ENCODE data around the gene RAPGEF1. TPM values are rescaled to one million over a fixed set of nuclear protein-coding genes. Genes with fewer than 3 reads are reported as not detected.

Gene RAPGEF1
- total and polyA plus RNA-seq, 9 of the 15 experiments (the other 6 are each of a cell fraction or from before 2014, with no cell fraction given), result 0.06 to 44.1 (median 19.9) TPM

DNA sequence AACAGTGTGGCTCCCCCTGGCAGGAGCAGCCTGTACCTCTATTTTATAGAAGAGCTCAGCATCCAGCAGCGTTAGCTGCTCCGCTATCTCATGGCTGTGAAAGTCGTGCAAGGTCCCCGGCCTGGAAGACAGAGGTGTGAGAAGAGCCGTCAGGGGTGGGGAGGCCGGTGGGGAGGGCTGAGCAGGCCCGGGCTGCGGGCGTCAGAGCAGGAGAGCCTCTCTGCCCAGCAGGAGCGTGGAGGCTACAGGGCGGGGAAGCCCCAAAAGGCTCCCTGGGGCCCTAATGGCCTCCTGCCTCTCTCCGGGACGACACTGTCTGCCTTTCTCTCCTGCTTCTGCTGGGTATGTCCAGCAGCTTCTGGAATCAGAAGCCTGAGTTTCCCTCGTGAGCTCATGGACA lies 152.0 kb downstream of the RAPGEF1 start:
- ATAC-seq (no peak), DNase-seq (ENCODE audit: extremely low read depth in 1 of 4, low spot score in 3 of 4) (no peak), FAIRE-seq (no peak)
- CTCF ChIA-PET (ENCODE audit: low intra/inter-chr PET ratio), result interaction anchor here (1.0 kb wide), 1 partner anchor 154 kb away, joined by 3 read pairs; no protein-coding TSS in a partner anchor
- H3K4me1 ChIP-seq (replicated peaks in 1 of 2; ENCODE audit: control insufficient read depth in 2 of 2, insufficient read depth in 2 of 2, low read length in 2 of 2), result no peaks in the 10 kb centered on the region; a peak in 1 of 5 replicates
- 80% methylated on average over 6 of the region's 14 CpGs for WGBS (ENCODE audit: insufficient coverage, low coverage, missing lambda C conversion rate)
- H3K79me2 ChIP-seq (ENCODE audit: control insufficient read depth, insufficient read depth, low read length), result no peaks in the 10 kb centered on the region
- TF ChIP-seq ZNF212 (CRISPR knock-in tag; IDR thresholded peaks at IDR 0.05) (no peak), FOS (IDR thresholded peaks at IDR 0.05; ENCODE audit: extremely low read depth, insufficient read length) (no peak), HDAC2 (IDR thresholded peaks at IDR 0.05) (no peak), ZNF24 (IDR thresholded peaks at IDR 0.05) (no peak), ZC3H4 (CRISPR knock-in tag; IDR thresholded peaks at IDR 0.05; ENCODE audit: borderline replicate concordance) (no peak)
- TF ChIP-seq, protein P1, sequence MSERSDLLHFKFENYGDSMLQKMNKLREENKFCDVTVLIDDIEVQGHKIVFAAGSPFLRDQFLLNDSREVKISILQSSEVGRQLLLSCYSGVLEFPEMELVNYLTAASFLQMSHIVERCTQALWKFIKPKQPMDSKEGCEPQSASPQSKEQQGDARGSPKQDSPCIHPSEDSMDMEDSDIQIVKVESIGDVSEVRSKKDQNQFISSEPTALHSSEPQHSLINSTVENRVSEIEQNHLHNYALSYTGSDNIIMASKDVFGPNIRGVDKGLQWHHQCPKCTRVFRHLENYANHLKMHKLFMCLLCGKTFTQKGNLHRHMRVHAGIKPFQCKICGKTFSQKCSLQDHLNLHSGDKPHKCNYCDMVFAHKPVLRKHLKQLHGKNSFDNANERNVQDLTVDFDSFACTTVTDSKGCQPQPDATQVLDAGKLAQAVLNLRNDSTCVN (CRISPR knock-in tag; IDR thresholded peaks at IDR 0.05), result no peak
- TF ChIP-seq, protein P2, sequence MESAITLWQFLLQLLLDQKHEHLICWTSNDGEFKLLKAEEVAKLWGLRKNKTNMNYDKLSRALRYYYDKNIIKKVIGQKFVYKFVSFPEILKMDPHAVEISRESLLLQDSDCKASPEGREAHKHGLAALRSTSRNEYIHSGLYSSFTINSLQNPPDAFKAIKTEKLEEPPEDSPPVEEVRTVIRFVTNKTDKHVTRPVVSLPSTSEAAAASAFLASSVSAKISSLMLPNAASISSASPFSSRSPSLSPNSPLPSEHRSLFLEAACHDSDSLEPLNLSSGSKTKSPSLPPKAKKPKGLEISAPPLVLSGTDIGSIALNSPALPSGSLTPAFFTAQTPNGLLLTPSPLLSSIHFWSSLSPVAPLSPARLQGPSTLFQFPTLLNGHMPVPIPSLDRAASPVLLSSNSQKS (CRISPR knock-in tag; IDR thresholded peaks at IDR 0.05), result no peak
- TF ChIP-seq, protein P3, sequence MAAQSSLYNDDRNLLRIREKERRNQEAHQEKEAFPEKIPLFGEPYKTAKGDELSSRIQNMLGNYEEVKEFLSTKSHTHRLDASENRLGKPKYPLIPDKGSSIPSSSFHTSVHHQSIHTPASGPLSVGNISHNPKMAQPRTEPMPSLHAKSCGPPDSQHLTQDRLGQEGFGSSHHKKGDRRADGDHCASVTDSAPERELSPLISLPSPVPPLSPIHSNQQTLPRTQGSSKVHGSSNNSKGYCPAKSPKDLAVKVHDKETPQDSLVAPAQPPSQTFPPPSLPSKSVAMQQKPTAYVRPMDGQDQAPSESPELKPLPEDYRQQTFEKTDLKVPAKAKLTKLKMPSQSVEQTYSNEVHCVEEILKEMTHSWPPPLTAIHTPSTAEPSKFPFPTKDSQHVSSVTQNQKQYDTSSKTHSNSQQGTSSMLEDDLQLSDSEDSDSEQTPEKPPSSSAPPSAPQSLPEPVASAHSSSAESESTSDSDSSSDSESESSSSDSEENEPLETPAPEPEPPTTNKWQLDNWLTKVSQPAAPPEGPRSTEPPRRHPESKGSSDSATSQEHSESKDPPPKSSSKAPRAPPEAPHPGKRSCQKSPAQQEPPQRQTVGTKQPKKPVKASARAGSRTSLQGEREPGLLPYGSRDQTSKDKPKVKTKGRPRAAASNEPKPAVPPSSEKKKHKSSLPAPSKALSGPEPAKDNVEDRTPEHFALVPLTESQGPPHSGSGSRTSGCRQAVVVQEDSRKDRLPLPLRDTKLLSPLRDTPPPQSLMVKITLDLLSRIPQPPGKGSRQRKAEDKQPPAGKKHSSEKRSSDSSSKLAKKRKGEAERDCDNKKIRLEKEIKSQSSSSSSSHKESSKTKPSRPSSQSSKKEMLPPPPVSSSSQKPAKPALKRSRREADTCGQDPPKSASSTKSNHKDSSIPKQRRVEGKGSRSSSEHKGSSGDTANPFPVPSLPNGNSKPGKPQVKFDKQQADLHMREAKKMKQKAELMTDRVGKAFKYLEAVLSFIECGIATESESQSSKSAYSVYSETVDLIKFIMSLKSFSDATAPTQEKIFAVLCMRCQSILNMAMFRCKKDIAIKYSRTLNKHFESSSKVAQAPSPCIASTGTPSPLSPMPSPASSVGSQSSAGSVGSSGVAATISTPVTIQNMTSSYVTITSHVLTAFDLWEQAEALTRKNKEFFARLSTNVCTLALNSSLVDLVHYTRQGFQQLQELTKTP (IDR thresholded peaks at IDR 0.05; ENCODE audit: low read depth in 1 of 2, partially characterized antibody in 2 of 2), result no peak
- TF ChIP-seq, protein P4, sequence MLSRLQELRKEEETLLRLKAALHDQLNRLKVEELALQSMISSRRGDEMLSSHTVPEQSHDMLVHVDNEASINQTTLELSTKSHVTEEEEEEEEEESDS (CRISPR knock-in tag; IDR thresholded peaks at IDR 0.05), result no peak
- TF ChIP-seq, protein P5, sequence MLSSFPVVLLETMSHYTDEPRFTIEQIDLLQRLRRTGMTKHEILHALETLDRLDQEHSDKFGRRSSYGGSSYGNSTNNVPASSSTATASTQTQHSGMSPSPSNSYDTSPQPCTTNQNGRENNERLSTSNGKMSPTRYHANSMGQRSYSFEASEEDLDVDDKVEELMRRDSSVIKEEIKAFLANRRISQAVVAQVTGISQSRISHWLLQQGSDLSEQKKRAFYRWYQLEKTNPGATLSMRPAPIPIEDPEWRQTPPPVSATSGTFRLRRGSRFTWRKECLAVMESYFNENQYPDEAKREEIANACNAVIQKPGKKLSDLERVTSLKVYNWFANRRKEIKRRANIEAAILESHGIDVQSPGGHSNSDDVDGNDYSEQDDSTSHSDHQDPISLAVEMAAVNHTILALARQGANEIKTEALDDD (IDR thresholded peaks at IDR 0.05), result no peak
- TF ChIP-seq, protein P6, sequence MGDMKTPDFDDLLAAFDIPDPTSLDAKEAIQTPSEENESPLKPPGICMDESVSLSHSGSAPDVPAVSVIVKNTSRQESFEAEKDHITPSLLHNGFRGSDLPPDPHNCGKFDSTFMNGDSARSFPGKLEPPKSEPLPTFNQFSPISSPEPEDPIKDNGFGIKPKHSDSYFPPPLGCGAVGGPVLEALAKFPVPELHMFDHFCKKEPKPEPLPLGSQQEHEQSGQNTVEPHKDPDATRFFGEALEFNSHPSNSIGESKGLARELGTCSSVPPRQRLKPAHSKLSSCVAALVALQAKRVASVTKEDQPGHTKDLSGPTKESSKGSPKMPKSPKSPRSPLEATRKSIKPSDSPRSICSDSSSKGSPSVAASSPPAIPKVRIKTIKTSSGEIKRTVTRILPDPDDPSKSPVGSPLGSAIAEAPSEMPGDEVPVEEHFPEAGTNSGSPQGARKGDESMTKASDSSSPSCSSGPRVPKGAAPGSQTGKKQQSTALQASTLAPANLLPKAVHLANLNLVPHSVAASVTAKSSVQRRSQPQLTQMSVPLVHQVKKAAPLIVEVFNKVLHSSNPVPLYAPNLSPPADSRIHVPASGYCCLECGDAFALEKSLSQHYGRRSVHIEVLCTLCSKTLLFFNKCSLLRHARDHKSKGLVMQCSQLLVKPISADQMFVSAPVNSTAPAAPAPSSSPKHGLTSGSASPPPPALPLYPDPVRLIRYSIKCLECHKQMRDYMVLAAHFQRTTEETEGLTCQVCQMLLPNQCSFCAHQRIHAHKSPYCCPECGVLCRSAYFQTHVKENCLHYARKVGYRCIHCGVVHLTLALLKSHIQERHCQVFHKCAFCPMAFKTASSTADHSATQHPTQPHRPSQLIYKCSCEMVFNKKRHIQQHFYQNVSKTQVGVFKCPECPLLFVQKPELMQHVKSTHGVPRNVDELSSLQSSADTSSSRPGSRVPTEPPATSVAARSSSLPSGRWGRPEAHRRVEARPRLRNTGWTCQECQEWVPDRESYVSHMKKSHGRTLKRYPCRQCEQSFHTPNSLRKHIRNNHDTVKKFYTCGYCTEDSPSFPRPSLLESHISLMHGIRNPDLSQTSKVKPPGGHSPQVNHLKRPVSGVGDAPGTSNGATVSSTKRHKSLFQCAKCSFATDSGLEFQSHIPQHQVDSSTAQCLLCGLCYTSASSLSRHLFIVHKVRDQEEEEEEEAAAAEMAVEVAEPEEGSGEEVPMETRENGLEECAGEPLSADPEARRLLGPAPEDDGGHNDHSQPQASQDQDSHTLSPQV (IDR thresholded peaks at IDR 0.05), result no peak
- in situ Hi-C loops (cut with MboI) (no loop called here), intact Hi-C loops (cut with micrococcal nuclease) (no loop called here)
- H3K9ac ChIP-seq (ENCODE audit: insufficient read depth in 1 of 2, low read depth in 2 of 2, low read length in 2 of 2), result no peak overlapping the region
- H3K27me3 ChIP-seq (ENCODE audit: control insufficient read depth in 2 of 2, insufficient read depth in 2 of 2, low read length in 2 of 2), result no peaks in the 10 kb centered on the region
- H3K9me3 ChIP-seq (replicated peaks; ENCODE audit: control insufficient read depth, insufficient read depth, low read depth, low read length), result no peaks in the 10 kb centered on the region
- H3K36me3 ChIP-seq (ENCODE audit: control insufficient read depth, insufficient read depth, low read length), result peaks cover 30% of the 10 kb centered on the region; the same call in 2 of the 3 replicates
- POLR2A ChIA-PET, result no interaction called here
- H3K4me2 ChIP-seq (ENCODE audit: insufficient read depth, low read length), result no peak overlapping the region
- no peak overlapping the region for H3K27ac ChIP-seq (ENCODE audit: extremely low read depth, low read depth, low read length)
- H2AFZ ChIP-seq (ENCODE audit: low read depth, low read length), result no peak overlapping the region
- BruUV-seq (replicated peaks), result no TSS peak
- no peak overlapping the region for H3K4me3 ChIP-seq
- H3K9me1 ChIP-seq (ENCODE audit: control insufficient read depth, insufficient read depth, low read length), result no peaks in the 10 kb centered on the region
- no peaks in the 10 kb centered on the region for H4K20me1 ChIP-seq (replicated peaks; ENCODE audit: control insufficient read depth, insufficient read depth, low read length)
